Keratinocyte (primary cell): ENCODE data around the gene ARID1B.

ENCODE experiments used
- CTCF ChIP-seq, 3 experiments: IDR thresholded peaks in 1 of 3; conservative IDR thresholded peaks in 1 of 3; optimal IDR thresholded peaks in 1 of 3; 2 replicates in 2 of 3; 3 replicates in 1 of 3; pipeline versions ENCODE3 to v1.5.1; 2011; ENCODE audit warnings: low read length in 3 of 3, mild to moderate bottlenecking in 3 of 3, moderate library complexity in 2 of 3, control low read depth in 1 of 3, inconsistent platforms in 1 of 3; ENCODE audit not compliant: insufficient read depth in 2 of 3; ENCODE audit errors: extremely low read depth in 1 of 3
- EZH2 ChIP-seq: IDR thresholded peaks from one replicate; pipeline ENCODE4 v1.6.1; 2012; ENCODE audit warnings: inconsistent platforms, mild to moderate bottlenecking, low read length, moderate library complexity

DNA sequence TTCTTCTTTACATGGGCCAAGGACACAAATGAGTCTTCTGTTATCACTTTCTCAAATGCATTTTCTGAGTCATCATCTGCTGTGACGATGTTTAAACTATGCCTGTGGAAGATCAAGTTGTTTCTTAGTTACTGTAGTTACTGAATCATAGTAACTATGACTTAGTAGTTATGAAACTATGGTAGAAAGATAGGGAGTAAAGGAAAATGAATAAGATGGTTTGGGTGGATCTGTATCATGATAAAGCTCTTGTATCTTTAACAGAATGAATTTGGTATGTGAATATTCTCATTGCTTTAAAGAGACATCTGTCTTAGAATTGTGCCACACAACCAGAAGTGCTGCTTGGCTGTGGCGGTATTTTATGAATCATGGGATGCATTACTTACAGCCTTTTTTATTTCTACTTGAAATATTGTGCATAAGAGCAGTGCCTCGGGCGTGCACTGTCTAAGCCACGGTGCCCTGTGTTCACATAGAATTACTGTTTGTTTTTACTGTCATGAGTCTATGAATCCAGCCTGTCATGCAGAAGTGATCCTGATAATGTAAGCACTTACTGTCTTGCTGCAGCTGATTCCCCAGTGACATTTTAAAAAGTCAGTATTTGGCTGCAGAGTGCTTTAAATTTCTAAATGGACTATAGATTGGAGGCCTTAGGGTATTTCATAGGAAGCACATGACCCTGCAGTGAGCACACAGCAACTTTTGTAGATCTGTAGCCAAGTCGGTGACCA is 330.9 kb downstream of the ARID1B start:
- TF ChIP-seq CTCF (optimal IDR thresholded peaks at IDR 0.05 in 1 of 3, IDR thresholded peaks at IDR 0.05 in 1 of 3, conservative IDR thresholded peaks at IDR 0.05 in 1 of 3; ENCODE audit: extremely low read depth in 1 of 3, insufficient read depth in 2 of 3, low read length in 3 of 3) (no peak), EZH2 (no peak)
